ENCODE data around the gene MUC4. TPM values are rescaled to one million over a fixed set of nuclear protein-coding genes. Genes with fewer than 3 reads are reported as not detected.

The MUC4 gene
- total RNA-seq, 2 donors from 2014 or later: 150 to 203 TPM

DNA sequence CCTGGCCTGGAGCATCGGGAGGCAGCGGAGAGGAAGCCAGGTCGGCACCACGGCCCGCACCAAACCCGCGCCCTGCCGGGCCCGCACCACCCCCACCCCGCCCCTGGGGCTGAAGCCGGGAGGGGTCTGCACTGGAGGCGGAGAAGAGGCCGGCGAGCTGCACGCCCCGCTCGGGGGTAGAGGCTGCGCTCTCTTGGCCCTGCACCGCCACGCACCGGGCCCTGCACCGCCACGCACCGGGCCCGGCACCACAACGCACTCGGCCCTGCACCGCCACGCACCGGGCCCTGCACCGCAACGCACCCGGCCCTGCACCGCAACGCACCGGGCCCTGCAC lies 49.5 kb downstream of the MUC4 start:
- intact Hi-C loops (cut with DNase I): no loop called here
- H3K4me3 ChIP-seq: no peak overlapping the region
- no peaks in the 10 kb centered on the region for H3K4me1 ChIP-seq
- no peak overlapping the region for H3K9ac ChIP-seq (ENCODE audit: low read depth in 2 of 2, low read length in 2 of 2)
- TF ChIP-seq, protein P1, sequence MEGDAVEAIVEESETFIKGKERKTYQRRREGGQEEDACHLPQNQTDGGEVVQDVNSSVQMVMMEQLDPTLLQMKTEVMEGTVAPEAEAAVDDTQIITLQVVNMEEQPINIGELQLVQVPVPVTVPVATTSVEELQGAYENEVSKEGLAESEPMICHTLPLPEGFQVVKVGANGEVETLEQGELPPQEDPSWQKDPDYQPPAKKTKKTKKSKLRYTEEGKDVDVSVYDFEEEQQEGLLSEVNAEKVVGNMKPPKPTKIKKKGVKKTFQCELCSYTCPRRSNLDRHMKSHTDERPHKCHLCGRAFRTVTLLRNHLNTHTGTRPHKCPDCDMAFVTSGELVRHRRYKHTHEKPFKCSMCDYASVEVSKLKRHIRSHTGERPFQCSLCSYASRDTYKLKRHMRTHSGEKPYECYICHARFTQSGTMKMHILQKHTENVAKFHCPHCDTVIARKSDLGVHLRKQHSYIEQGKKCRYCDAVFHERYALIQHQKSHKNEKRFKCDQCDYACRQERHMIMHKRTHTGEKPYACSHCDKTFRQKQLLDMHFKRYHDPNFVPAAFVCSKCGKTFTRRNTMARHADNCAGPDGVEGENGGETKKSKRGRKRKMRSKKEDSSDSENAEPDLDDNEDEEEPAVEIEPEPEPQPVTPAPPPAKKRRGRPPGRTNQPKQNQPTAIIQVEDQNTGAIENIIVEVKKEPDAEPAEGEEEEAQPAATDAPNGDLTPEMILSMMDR (IDR thresholded peaks at IDR 0.05): no peak
- peaks cover 4% of the 10 kb centered on the region for H3K27me3 ChIP-seq
- H3K9me3 ChIP-seq: no peaks in the 10 kb centered on the region
- peaks cover 3% of the 10 kb centered on the region for H3K36me3 ChIP-seq
- H3K27ac ChIP-seq: no peak overlapping the region
- no peak for DNase-seq

DNA sequence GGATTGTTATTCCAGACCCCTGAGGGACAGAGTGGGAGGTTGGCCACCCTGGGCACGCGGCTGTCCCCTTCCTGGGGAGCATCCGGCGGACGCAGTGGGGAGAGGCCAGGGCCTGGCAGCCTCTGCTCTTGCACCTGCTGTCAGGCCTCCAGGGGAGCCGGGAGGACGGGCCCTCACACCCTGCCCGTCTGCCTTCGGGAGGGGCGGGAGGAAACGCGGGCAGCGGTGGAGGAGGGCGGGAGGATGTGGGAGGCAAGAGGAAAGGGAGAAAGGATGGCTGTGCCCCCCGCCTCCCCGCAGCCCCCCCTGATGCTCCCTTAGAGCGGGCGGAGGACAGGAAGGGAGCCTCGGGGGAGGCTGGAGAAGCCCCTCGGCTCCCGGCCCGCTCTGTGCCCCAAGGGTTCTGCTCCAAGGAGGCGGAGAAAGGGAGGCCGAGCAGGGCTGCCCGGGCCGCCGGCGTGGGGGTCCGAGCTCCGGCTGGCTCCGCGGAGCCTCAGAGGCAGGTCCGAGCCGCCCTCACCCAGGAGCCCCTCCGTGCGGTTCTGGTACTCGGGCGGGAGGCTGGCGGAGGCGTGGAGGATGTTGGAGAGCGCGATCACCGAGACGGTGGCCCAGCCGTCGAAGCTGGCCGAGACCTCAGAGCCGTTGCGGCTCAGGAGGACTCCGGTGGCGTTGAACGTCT lies 50.0 kb downstream of the MUC4 start:
- H3K27me3 ChIP-seq: peaks cover 4% of the 10 kb centered on the region
- no peak overlapping the region for H3K27ac ChIP-seq
- H3K9me3 ChIP-seq: no peaks in the 10 kb centered on the region
- H3K4me3 ChIP-seq: no peak overlapping the region
- no peak for DNase-seq
- H3K9ac ChIP-seq (ENCODE audit: low read depth in 2 of 2, low read length in 2 of 2): no peak overlapping the region
- no peaks in the 10 kb centered on the region for H3K4me1 ChIP-seq
- peaks cover 3% of the 10 kb centered on the region for H3K36me3 ChIP-seq
- intact Hi-C loops (cut with DNase I): no loop called here
- TF ChIP-seq, protein P1 (IDR thresholded peaks at IDR 0.05): no peak

DNA sequence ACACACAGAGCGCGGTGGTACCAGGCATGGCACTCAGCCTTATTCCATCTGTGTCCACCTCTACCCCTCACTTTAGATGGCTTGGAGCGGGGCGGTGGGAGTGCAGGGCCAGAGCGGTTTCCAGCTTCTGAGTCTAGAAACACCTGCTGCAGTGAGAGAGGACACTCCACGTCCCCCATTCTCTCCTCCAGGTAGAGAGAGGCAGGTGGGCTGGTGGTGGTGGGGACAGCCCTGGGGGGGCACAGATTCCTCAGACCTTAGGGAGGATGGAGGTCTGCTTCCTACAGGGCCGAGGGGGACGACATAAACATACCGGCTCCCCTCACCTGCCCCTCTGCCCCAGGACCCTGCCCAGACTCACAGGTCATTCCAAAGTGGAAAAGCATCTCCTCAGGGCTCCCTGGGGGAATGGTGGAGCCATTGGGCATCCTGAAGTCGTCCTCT lies 50.6 kb downstream of the MUC4 start:
- no peak overlapping the region for H3K4me3 ChIP-seq
- H3K36me3 ChIP-seq: peaks cover 3% of the 10 kb centered on the region
- H3K9ac ChIP-seq (ENCODE audit: low read depth in 2 of 2, low read length in 2 of 2): no peak overlapping the region
- TF ChIP-seq, protein P1 (IDR thresholded peaks at IDR 0.05): no peak
- DNase-seq: no peak
- H3K4me1 ChIP-seq: no peaks in the 10 kb centered on the region
- intact Hi-C loops (cut with DNase I): no loop called here
- no peaks in the 10 kb centered on the region for H3K9me3 ChIP-seq
- peaks cover 4% of the 10 kb centered on the region for H3K27me3 ChIP-seq
- no peak overlapping the region for H3K27ac ChIP-seq

DNA sequence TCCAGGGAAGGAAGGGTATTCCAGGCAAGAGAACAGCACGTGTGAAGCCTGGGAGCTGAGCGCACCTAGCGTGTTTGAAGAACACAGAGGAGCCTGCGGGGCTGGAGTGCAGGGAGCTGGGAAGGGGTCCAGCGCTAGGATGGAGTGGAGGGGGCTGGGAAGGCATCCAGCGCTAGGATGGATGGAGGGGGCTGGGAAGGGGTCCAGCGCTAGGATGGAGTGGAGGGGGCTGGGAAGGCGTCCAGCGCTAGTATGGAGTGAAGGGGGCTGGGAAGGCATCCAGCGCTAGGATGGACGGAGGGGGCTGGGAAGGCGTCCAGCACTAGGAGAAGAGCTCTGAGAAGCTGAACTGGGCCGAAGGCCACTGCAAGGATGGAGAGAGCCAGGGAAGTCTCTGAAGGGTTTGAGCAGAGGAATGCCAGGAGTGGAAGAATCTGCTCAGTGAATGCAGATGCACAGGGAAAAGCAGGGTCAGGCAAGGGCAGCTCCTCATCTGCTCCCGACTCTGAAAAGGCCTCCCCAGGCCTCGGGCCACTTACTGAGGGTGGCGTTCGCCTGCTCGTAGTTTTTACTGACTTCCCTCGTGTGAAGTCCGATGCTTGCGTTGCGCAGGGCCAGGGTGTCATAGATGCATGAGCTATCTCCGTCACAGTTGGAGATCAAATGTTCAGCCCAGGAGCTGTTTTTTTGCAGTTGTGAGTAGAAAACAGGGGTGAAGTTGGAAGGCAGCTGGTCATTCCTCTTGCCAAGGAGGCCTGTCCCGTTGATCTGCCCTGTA lies 51.2 kb downstream of the MUC4 start:
- DNase-seq: no peak
- Histone ChIP-seq H3K36me3 (peaks cover 3% of the 10 kb centered on the region), H3K9me3 (no peaks in the 10 kb centered on the region), H3K27me3 (peaks cover 4% of the 10 kb centered on the region), H3K4me1 (no peaks in the 10 kb centered on the region), H3K9ac (ENCODE audit: low read depth in 2 of 2, low read length in 2 of 2) (no peak overlapping the region), H3K27ac (no peak overlapping the region), H3K4me3 (no peak overlapping the region)
- TF ChIP-seq, protein P1 (IDR thresholded peaks at IDR 0.05): no peak
- intact Hi-C loops (cut with DNase I): no loop called here

DNA sequence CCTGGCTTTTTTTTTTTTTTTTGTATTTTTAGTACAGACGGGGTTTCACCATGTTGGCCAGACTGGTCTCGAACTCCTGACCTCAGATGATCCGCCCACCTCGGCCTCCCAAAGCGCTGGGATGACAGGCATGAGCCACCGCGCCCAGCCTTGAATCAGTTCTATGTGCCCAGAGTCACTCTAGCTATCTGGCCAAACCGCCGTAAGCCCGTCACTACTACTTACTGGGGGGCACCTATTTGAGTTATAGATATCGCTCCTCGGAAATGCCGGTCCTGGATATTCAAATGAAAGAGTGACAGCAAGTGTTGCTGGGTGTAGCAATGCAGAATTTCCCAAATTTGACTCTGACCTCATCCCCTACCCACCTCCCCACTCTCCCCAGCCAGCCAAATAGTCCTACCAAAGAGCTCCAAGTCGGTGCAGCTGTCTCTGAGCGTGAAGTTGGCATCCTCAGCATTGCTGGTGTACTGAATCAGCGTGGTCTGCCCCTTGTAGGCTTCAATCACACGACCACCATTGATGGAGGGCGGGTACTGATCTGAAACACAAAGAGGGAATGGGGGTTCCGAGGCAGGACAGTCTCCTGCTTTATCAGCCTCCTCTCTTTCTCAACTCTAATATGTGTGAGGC lies 52.9 kb downstream of the MUC4 start:
- TF ChIP-seq, protein P1 (IDR thresholded peaks at IDR 0.05): no peak
- intact Hi-C loops (cut with DNase I): no loop called here
- peaks cover 3% of the 10 kb centered on the region for H3K36me3 ChIP-seq
- DNase-seq: no peak
- no peak overlapping the region for H3K27ac ChIP-seq
- no peaks in the 10 kb centered on the region for H3K4me1 ChIP-seq
- no peak overlapping the region for H3K9ac ChIP-seq (ENCODE audit: low read depth in 2 of 2, low read length in 2 of 2)
- peaks cover 4% of the 10 kb centered on the region for H3K27me3 ChIP-seq
- no peak overlapping the region for H3K4me3 ChIP-seq
- no peaks in the 10 kb centered on the region for H3K9me3 ChIP-seq
